ENCODE results near the gene ASPHD2. TPM values are rescaled to one million over a fixed set of nuclear protein-coding genes. Genes with fewer than 3 reads are reported as not detected.

Gene ASPHD2
- polyA plus RNA-seq, 1 experiment: 2.3 TPM

- POLR2A ChIA-PET: no interaction called here
- peaks cover 6% of the 10 kb centered on the region for H3K36me3 ChIP-seq (ENCODE audit: control insufficient read depth, insufficient read depth, low read length)
- TF ChIP-seq, protein P1, sequence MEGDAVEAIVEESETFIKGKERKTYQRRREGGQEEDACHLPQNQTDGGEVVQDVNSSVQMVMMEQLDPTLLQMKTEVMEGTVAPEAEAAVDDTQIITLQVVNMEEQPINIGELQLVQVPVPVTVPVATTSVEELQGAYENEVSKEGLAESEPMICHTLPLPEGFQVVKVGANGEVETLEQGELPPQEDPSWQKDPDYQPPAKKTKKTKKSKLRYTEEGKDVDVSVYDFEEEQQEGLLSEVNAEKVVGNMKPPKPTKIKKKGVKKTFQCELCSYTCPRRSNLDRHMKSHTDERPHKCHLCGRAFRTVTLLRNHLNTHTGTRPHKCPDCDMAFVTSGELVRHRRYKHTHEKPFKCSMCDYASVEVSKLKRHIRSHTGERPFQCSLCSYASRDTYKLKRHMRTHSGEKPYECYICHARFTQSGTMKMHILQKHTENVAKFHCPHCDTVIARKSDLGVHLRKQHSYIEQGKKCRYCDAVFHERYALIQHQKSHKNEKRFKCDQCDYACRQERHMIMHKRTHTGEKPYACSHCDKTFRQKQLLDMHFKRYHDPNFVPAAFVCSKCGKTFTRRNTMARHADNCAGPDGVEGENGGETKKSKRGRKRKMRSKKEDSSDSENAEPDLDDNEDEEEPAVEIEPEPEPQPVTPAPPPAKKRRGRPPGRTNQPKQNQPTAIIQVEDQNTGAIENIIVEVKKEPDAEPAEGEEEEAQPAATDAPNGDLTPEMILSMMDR (IDR thresholded peaks at IDR 0.05; ENCODE audit: insufficient read depth, low read depth, low read length): no peak
- DNase-seq (ENCODE audit: low read depth): no peak
- H3K27me3 ChIP-seq (ENCODE audit: control insufficient read depth, insufficient read depth, low read length): no peaks in the 10 kb centered on the region
- CTCF ChIA-PET: interaction anchor here (1.2 kb wide), 1 partner anchor 14 kb away, joined by 3 read pairs; no protein-coding TSS in a partner anchor
- no peak overlapping the region for H3K4me3 ChIP-seq (ENCODE audit: low read depth, low read length)
Observed at GRCh38 chr22:26485806-26486390, 56.8 kb downstream of the ASPHD2 start.

- POLR2A ChIA-PET: no interaction called here
Observed at GRCh38 chr22:26486394-26486793, 57.3 kb downstream of the ASPHD2 start.

DNA sequence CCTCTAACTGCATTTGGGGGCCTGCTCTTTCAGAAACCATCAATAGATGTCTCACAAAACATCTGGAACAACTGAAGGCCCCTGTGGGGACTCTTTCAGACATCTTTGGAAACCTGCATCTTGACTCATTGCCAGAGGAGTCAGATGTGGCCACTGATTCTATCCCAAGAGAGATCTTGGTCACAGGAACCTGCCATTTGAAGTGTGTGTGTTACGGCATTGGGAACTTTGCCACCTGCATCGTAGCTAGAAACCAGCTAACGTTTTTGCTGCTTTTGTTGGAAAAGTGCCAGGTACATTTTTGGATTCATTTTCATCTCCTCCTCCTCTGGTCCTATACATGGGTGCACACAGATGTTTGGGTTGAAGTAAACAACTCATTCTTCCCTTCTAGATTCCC, 58.9 kb downstream of the ASPHD2 start:
- H3K4me3 ChIP-seq (ENCODE audit: low read depth, low read length): no peak overlapping the region
- DNase-seq (ENCODE audit: low read depth): no peak
- CTCF ChIA-PET: no interaction called here
- peaks cover 9% of the 10 kb centered on the region for H3K36me3 ChIP-seq (ENCODE audit: control insufficient read depth, insufficient read depth, low read length)
- H3K27me3 ChIP-seq (ENCODE audit: control insufficient read depth, insufficient read depth, low read length): no peaks in the 10 kb centered on the region
- POLR2A ChIA-PET: no interaction called here
- TF ChIP-seq, protein P1 (IDR thresholded peaks at IDR 0.05; ENCODE audit: insufficient read depth, low read depth, low read length): no peak

More at GRCh38 chr22:26486394-26486793, 57.3 kb downstream of the ASPHD2 start:
- Histone ChIP-seq H3K4me3 (ENCODE audit: low read depth, low read length) (no peak overlapping the region), H3K27me3 (ENCODE audit: control insufficient read depth, insufficient read depth, low read length) (no peaks in the 10 kb centered on the region), H3K36me3 (ENCODE audit: control insufficient read depth, insufficient read depth, low read length) (peaks cover 6% of the 10 kb centered on the region)
- TF ChIP-seq, protein P1 (IDR thresholded peaks at IDR 0.05; ENCODE audit: insufficient read depth, low read depth, low read length): no peak
- CTCF ChIA-PET: no interaction called here
- DNase-seq (ENCODE audit: low read depth): no peak

DNA sequence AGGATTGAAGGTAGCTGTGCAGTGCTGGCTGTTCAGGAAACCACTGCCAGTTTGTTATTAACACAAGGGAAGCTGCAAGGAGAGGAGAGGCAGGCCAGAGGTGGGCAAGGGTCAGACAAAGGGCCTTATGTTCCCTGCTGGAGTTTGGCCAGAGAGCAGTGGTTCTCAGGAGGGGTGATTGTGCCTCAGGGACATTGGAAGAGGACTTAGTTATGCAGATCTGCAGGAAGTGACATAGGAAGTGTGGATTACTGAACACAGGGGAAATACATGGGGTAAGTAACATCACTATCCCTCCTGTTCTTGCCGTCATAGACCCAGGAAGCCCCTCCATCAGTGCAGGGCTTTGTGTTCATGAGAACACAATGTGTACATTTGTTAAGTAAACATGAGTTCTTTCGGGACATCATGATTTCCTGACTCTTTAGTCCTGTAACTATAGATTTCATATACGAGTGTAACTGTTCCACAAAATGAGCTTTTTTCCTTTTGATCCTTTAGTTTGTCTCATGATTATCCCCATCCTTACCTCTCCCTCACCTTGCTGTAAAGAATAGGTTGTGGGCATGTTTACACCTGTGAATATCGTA, 60.5 kb downstream of the ASPHD2 start:
- no peaks in the 10 kb centered on the region for H3K27me3 ChIP-seq (ENCODE audit: control insufficient read depth, insufficient read depth, low read length)
- CTCF ChIA-PET: interaction anchor here (2.1 kb wide), 1 partner anchor 14 kb away, joined by 10 read pairs; no protein-coding TSS in a partner anchor
- TF ChIP-seq, protein P1 (IDR thresholded peaks at IDR 0.05; ENCODE audit: insufficient read depth, low read depth, low read length): no peak

DNA sequence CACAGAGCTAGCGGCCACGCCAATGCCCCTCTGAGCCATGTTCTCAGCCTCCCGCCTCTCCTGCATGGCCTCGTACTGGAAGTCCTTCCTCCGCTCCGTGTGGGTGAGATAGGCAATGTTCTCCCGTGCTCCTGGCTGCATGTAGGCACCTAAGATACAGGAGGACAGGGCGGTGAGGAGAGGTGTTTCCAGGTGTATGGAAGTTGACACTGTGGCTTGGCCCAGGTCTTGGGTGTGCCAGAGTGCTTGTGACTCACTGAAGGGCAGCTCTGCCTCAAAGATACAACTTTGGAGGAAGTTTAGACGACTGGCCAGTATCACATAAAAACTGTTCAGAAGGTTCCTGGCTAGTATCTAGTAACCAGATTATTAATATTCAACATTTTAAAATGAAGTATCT, 63.2 kb downstream of the ASPHD2 start:
- Histone ChIP-seq H3K36me3 (ENCODE audit: control insufficient read depth, insufficient read depth, low read length) (peaks cover 28% of the 10 kb centered on the region), H3K4me3 (ENCODE audit: low read depth, low read length) (no peak overlapping the region), H3K27me3 (ENCODE audit: control insufficient read depth, insufficient read depth, low read length) (no peaks in the 10 kb centered on the region)
- ChIA-PET CTCF (interaction anchor here (1.2 kb wide), 1 partner anchor 173 kb away, joined by 5 read pairs; no protein-coding TSS in a partner anchor), POLR2A (no interaction called here)
- TF ChIP-seq, protein P1 (IDR thresholded peaks at IDR 0.05; ENCODE audit: insufficient read depth, low read depth, low read length): no peak
- no peak for DNase-seq (ENCODE audit: low read depth)

More for the DNA sequence above, 60.5 kb downstream of the ASPHD2 start:
- DNase-seq (ENCODE audit: low read depth): no peak
- peaks cover 16% of the 10 kb centered on the region for H3K36me3 ChIP-seq (ENCODE audit: control insufficient read depth, insufficient read depth, low read length)
- POLR2A ChIA-PET: no interaction called here
- H3K4me3 ChIP-seq (ENCODE audit: low read depth, low read length): no peak overlapping the region

Data from BJ (cell line).